SW 1271 (cell line): ENCODE data around the gene TSNAX.

Experiments used
- DNase-seq, 2 experiments: peaks; one replicate each; lab custom pipeline; 2025; lab: John Stamatoyannopoulos, UW

Gene TSNAX

DNA sequence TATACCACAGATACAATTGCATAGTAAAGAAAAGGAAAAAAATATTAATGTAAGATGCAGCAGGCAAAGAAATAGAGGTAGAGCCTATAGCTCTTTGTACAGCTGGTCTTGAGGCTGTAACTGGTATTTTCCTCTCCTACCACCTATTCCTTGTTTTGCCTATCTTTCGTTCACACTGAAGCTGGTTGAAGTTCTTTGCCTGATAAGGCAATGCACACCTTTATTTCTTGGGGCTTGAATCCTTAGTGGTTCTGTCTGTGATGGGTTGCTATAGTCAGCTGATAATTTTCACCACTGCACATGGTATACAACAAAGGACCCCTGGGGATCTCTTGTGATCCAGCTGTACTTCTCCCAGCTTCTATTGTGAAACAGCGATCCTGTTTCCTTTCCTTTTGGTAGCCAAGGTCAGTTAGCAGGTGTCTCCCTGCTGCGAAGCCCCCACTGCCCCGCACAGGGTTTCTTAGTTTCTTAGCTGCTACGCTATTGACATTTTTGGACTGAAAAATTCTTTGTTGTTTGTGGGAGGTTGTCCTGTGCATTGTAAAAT, 9.9 kb upstream of the TSNAX start:
- DNase-seq, result no peak

DNA sequence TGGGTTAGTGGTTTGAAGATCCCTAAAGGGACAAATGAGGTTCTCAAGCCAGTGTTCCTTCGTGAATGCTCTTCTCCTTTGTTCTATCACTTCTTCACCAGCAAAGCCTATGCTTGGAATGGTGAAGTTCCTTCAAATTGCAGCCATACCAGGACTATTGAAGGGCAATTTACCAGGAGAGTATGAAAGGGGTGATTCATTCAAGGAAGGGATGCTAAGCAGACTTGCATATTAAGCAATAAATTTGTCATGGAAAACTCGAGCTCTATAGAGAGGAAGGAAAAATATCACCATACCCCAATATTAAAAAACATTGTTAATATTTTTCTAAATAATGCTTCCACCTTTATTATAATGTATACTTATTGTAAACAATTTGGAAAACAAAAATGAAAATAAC, 9.3 kb upstream of the TSNAX start:
- no peak for DNase-seq

DNA sequence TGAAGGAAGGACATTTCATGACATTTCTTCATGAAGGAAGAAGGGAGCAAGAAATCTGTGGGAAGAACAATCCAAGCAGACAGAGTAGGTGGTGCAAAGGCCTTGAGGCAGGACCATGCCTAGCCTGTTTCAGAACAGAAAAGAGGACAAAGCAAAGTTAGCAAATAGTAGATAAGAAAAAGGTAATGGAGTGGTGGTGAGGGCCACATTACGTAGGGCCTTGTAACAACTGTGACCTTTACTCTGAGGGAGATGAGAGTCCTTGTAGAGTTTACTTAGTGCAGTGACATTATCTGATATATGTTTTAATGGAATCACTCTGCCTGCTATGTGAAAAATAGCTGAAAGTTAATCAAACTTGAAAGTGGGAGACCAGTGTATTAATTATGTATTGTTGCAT, 6.4 kb upstream of the TSNAX start:
- DNase-seq, result no peak

DNA sequence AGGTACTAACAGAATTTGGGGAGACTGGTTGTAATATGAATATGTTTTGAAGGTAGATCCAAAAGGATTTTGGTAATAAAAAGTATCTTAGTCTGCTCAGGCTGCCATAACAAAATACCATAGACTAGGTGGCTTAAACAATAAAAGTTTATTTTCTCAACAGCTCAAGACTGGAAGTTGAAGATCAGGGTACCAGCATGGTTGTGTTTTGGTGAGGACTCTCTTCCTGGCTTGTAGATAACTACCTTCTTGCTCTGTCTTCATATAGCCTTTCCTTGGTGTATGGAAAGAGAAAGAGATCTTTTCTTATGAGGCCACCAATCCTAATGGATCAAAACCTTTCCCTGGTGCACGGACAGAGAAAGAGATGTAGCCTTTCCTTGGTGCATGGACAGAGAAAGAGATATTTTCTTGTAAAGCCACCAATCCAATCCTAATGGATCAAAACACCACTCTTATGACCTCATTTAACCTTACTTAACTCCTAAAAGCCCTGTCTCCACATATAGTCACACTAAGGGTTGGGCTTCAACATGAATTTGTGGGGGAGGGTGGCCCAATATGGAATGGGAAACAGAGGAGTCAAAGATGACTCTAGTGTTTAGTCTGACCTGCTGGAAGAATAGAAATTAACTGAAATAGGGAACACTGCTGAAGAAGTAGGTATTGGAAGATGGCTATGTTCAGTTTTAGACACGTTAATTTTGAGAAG, 5.4 kb upstream of the TSNAX start:
- no peak for DNase-seq

DNA sequence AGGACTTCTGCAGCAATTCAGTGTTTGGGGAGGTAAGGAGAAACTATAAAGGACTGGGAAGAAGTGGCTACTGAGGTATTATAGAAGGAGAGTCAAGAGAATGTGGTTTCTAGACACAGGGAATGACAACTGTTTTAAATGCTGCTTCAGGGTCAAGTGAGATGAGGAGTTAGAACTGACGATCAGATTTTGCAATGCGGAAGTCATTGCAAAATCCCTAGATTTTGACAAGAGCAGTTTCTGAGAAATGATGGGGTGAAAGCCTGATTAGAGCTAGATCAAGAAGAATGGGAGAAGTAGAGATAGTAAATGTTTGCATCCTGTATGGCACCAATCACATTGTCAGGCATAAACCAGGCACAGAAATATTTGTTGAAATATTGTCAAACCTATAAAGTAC, 4.7 kb upstream of the TSNAX start:
- DNase-seq, result no peak

DNA sequence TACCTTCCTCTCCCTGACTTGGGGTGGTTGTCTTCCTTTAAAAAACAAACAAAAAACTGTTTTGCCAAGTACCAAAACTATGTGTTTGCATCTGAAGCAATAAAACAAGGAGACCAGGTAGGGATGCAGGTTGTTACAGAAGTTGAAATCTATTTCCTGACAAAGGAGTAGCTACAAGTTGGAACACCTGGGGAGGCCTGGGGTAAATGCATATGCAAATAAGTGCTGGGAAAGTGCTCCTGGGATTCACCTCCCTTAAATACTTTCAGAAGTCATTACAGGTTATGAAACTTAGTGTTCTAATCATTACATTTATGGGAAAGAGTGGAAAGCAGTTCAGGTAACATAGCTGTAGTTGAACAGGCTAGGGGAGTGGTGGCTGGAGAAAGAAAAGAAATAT, 1.9 kb upstream of the TSNAX start:
- no peak for DNase-seq

DNA sequence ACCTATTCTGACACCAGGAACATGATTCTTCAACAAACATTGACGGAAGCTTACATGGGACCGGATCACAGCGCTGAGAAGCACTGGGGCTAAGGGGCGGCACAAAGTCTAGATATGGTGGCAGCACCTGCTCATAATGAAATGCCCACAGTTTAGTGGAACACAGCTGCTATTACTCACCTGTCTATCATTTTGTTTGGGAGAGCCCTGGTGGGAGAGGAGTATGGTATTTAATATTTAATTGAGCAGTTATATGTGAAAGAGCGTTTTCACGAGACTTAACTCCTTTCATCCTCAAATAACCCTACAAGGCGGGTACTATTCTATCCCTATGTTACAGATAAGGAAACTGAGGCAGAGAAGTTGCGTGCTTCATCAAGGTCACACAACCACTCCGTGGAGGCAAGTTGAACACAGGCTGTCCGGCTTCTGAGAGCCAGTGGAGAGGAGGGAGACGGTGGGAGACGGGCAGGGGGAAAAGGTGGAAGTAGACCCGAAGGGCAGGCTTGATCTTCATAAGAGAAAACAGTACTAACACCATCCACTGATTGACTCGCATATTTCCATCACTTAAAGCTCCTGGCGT, 790 bp upstream of the TSNAX start:
- DNase-seq, result no peak

DNA sequence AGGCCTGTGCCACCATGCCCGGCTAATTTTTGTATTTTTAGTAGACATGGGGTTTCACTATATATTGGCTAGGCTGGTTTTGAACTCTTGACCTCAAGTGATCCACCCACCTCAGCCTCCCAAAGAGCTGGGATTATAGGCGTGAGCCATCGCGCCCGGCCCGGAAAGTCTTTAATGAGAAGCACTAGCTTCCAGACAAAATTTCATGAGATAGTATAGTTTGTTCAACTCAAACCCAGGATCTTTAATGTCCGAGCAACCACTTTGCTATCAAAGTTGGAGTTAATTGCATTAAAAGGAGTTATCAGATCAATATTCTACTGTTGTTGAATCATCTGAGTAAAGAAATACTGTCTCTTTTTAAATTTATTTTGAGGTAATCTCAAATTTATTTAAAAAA, 4.8 kb downstream of the TSNAX start:
- no peak for DNase-seq

DNA sequence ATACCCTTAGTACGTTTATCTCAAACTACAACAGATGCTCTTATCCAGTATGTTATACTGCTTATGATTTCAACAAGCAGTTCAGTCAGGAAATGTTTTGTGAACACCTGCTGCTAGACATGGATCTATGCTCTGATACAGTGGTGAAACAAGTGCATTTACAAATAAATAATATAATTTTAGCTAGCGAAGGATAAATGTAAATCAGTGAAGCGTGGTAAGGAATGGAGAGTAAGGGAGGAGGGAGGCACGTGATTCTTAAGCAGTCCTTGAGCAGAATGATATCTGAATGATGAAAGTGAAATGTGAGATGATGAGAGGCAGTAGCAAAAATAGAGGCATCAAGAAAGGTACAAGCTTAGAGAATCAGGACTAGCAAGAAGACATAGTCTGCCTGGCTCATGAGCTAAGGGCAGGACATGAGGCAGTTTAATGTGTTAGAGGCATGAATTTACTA, 6.3 kb downstream of the TSNAX start:
- no peak for DNase-seq

DNA sequence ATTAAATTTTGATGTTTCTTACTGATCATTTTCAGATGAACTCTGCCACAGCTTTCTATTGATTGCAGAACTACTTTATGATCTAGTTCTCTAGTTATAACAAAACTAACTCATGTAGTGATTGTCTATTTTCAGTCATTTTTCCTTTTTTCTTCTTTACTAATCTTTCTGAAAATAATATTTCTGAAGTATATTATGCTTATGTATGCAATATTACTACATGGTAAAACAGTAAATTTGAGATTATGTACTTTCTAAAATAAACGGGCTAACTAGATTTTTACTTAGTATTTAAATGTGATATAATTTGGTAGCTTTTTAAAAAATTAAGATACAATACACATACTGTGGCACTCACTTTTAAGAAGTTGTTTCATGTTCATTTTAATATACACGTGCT, 7.6 kb downstream of the TSNAX start:
- no peak for DNase-seq

DNA sequence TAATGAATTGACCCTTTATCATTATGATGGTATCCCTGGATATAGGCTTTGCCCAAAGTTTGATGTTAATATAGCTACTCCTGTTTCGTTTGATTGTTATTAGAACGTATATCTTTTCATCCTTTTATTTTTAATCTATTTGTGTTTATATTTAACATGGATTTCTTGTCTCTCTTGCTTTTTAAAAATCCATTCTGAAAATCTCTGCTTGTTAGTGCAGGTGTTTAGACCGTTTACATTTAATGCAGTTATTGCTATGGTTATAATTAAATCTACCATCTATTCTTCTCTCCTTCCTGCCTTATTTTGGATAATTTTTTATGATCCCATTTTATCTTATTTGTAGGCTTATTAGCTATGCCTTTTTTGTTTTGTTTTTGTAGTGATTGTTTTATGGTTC, 12.4 kb downstream of the TSNAX start:
- DNase-seq, result no peak

DNA sequence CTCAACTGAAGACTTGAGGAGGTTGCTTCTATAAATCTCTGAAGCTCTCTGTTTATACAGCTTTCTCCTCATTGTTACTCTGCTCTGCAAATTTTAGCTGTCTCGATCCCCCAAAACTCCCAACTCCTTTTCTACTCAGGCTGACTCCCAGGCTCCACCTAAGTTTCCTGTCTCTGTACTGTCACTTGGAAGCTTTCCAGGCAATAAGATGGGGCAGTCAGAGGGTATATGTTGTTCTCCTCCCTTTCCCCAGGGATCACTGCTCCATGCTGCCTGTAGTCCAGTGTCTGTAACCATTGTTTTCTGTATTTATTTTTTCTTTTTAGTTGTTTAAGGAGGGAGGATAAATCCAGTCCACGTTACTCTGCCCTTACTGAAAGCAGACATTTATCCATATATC, 13.4 kb downstream of the TSNAX start:
- no peak for DNase-seq

DNA sequence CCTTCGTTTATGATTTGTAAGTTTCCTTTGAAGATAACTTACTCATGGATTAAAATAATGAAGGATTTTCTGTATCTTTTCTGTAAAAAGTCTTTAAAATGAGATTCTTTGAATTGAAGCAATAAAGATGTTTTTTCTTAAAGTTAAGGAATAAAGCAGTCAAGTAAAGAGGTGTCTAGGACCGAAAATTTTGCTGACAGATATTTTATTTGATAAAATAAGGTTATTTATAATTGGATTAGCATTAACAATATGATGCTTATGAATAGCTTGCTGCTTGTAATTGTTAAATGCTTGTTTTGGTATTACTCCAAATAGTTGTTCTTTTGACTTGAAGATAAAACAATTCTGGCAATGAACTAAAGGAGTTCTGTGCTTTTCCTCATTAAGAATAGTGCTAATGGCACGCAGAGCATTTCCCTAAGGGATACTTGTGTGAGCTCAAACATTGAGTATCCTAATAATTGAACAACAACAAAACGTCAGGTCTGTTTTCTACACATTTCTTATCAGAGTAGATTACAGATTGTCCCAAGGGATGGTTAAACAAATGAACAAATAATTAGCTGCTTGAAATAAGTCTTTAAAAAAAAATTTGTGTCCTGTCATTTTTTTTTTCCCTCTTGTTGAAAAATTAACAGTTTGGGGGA, 16.6 kb downstream of the TSNAX start:
- no peak for DNase-seq

DNA sequence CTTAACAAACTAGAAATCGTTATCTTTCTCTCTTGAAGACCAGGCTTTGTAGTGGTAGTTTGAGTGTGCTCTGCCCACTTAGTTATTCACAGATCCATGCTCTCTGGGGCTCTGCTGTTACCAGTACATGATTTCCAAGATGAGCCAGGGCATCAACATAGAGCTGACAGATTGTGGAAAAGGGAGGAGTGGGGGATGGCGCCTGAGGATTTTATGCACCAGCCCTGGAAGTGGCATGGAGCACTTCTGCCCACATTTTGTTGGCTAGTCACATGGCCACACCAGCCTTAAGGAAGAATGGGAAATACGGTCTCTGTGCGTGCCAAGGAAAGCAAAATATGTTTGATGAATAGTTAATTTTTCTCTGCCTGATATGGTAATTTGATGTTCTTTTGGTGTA, 18.2 kb downstream of the TSNAX start:
- no peak for DNase-seq

DNA sequence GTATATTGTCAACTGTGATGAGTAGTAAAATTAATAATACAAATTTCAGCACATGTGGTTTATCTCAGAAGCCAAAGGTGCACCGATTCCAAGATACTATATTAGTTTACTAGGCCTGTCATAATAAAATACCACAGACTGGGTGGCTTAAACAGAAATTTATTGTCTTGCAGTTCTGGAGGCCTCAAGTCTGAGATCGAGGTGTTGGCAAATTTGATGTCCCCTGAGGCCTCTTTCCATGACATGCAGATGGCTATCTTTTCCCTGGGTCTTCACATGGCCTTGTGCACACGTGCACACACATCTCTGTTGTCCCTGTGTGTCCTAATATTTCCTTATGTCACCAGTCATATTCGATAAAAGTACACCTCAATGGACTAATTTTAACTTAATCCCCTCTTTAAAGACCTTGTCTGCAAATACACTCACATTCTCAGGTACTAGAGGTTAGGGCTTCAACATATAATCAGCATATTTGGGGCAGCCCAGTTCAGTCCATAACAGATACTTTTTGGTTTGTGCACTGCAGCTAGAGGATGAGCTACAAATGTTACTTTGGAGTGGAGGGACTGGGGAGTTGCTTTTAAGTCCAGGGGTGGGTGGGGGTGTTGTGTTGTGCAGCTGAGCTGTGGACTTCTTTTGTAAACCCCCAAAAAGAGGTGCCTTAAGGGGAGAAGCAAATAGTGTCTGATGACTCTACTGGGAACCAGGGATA, 21.4 kb downstream of the TSNAX start:
- DNase-seq, result no peak

DNA sequence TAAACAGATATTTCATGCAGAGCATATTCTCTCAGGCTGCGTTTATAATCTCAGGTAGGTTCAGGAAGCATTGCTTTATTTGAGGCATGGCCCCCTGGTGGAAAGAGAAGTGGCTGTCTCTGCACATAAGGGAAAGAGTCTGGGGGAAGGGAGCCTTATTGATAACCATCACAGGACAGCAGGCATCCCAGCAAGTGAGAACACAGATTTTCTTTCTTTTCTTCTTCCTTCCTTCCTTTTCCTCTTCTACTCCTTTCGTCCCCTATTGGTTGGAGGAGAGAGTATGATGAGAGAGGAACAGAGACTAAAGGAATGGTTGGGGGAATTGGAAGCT, 21.9 kb downstream of the TSNAX start:
- DNase-seq, result peak in 1 of 2 experiments; percentile 12

DNA sequence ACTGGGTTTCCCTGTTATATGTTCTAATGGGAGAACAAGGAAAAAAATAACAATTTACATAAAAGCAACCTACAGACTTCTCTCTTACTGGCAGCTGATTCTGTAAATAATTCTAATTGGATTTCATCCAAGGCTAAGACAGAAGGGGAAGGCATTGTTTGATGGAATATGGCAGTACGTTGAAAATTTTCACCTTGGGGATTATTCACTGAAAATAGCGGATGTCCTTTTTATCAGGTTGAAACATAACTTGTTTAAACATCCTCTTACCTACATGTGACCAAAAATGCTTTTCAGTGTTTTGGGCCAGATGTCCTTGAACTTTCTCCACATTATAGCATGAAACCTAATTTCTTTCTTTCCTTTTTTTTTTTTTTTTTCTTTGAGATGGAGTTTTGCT, 24.9 kb downstream of the TSNAX start:
- DNase-seq, result no peak

DNA sequence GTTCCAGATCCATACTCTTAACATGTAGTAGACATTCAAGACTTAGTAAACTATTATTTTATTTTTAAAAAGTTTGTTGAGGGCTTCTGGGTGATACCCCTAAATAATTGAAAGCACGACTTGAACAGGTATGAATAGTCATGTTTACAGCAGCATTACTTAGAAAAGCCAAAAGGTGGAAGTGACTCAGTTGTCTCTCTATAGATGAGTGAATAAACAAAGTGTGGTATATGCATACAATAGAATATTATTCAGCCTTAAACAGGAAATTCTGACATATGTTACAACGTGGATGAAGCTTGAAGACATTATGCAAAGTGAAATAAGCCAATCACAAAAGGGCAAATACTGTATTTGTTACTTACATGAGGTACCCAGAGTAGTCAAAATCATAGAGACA, 26.5 kb downstream of the TSNAX start:
- no peak for DNase-seq

DNA sequence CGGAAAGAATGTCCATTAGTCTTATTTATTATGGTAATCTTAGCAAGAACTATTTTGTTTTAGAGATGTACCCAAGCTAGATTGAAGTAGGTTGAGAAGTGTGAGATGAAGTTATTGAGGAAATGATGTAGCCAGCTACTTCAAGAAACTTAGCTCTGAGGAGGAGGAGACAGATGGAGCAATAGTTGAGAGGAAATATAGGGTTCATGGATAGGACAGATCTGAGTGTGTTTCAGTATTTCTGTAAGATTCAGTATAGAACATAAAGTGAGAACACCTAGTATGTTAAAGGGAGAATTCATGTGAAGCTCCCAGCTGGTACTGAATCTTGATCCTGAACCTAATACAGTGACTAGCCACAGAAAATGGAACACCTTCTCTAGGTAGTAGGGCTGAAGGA, 28.9 kb downstream of the TSNAX start:
- DNase-seq, result no peak

DNA sequence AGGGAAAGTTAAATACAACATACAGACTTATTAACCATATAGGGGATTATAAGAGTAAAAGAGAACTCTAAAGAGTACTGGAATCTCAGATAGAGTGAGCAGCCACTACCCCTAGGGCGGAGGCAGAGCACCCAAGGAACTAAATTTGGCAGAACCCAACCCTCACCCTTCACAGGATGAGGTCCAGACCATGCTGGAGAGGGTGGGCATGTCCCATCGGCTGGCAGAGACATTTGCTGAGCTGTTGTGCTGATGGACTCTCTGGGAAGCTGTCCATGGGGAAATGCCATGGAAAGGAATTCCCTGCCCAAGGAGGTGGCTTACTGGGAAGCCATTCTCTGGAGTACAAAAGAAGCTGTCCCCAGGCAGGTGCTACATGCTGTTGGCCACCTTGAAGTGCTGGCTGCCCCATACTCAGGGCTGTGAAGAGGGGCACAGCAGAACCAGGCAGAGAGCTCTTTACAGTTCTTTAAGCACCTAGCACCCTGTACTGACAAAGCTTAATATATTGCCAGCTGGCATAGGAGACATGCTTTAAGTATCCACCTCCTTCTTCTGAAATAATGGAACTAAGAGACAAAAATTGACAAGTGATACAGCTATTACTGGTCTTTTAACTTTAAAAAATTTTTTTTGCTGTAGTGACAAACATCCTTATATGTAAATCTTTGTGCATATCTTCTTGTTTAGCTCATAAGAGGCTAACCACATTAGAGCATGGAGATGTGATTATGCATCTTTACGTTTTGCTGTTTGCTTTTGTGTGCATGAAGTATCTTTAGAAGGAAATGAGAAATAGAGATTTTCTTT, 29.6 kb downstream of the TSNAX start:
- DNase-seq, result no peak

DNA sequence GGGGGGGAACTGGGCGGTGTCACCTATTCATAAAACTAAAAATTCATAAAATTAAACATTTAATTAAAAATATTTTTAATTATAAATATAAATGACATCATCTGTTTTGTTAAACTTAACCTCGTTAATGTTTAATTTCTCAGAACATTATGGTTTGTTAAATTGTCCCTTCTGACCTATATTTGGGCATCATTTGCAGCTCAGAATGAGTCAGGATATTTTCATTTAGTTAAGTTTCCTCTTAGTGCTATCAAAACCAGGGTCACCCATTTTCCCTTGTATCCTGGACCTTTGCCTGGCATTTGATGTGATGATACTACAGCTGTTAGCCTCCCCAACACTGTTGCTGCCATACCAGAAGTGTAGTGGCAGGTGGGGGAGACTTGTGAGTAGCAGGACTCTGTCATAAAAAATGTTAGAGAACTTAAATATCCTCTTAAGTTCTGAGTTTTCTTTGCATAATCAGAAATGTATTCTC, 30.3 kb downstream of the TSNAX start:
- DNase-seq, result no peak
